GM18517 (cell line): ENCODE data around the gene SPHK2.

Source experiments
- ATAC-seq: cut with Tn5 transposase; IDR thresholded peaks from one replicate; pipeline ENCODE4 v1.9.1; 2021; ENCODE audit warnings: mild to moderate bottlenecking, moderate library complexity; ENCODE audit not compliant: unreplicated experiment

SPHK2 gene

DNA sequence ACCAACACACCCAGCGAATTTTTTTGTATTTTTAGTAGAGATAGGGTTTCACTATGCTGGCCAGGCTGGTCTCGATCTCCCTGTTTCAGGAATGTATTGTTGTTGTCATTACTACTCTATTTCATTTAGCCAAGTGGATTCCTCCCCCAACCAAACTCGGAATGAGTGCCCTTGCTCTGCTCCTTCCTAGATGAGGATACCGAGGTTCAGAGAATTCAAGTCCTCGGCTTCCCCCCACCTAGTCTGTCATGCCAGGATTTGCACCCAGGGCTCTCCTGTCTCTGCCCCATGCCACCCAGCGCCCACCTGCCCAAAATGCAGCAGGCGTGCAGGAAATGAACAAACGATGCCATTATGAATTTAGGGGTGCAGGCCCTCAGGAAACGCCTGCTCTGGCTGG is 16.3 kb upstream of the SPHK2 start:
- no peak for ATAC-seq

DNA sequence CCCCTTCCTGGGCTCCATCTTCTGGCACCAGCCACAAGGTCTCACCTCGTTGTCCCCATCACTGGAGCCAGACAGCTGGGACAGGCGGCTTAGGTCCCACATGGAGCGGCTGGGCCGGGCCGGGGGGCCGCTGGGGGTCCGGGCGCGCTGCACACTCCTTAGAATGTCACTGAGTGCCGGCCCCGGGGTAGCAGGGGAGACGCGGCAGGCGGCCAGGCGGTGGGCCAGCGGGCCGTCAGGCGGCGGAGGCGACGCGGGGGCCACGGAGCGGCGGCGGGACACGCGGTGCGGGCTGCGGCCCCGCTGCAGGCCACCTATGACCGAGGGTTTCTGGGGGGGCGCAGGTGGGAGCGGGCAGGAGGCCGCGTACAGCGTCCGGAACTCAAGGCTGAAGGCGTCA is 15.9 kb upstream of the SPHK2 start:
- no peak for ATAC-seq

DNA sequence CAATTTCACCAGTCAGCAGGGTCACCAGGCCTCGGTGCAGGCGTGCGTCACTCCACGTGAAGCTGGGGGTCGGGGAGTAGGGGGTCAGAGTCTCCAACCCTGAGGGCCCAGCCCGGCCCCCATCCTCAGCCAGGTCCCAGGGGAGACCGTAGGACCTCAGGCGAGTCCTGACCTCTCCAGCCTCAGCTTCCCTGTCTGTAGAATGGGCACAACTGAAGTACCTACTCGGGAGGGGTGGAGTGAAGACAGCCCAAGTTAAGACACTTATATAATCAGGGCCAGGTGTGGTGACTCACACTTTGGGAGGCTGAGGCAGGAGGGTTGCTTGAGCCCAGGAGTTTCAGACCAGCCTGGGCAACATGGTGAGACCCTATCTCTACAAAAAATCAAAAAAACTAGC is 15.5 kb upstream of the SPHK2 start:
- ATAC-seq = no peak

DNA sequence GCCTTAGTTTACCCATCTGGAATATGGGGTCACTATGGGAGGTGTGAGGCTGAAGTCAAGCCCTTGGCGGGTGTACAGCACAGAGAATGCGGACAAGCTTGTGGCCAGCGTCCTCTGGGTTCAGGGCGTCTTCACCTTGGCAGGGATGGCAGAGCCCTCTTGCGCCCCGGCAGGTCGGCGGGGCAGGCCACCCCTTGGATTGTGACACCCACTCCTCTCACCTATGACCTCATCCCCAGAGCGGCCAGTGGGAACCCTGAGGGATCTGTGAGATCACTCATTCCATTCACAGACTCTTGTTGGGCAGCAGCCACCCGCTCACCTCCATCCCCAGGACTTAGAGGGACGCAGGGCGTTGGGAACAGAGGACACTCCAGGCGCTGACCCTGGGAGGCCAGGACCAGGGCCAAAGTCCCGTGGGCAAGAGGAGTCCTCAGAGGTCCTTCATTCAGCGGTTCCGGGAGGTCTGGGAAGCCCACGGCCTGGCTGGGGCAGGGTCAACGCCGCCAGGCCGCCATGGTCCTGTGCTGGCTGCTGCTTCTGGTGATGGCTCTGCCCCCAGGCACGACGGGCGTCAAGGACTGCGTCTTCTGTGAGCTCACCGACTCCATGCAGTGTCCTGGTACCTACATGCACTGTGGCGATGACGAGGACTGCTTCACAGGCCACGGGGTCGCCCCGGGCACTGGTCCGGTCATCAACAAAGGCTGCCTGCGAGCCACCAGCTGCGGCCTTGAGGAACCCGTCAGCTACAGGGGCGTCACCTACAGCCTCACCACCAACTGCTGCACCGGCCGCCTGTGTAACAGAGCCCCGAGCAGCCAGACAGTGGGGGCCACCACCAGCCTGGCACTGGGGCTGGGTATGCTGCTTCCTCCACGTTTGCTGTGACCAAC is 12.6 kb upstream of the SPHK2 start, which contains the start of gene SPACA4:
TSS of gene SPACA4 (plus strand) at position 280 of the 896 bp plus-strand sequence. CDS start at position 517, 237 bp downstream.
- ATAC-seq = no peak

DNA sequence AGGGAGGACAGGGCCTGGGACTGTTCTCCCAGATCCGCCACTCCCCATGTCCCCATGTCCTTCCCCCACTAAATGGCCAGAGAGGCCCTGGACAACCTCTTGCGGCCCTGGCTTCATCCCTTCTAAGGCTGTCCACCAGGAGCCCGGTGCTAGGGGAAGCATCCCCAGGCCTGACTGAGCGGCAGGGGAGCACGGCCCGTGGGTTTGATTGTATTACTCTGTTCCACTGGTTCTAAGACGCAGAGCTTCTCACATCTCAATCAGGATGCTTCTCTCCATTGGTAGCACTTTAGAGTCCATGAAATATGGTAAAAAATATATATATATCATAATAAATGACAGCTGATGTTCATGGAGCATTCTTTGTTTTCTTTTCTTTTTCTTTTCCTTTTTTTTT is 11.9 kb upstream of the SPHK2 start:
- ATAC-seq = no peak

DNA sequence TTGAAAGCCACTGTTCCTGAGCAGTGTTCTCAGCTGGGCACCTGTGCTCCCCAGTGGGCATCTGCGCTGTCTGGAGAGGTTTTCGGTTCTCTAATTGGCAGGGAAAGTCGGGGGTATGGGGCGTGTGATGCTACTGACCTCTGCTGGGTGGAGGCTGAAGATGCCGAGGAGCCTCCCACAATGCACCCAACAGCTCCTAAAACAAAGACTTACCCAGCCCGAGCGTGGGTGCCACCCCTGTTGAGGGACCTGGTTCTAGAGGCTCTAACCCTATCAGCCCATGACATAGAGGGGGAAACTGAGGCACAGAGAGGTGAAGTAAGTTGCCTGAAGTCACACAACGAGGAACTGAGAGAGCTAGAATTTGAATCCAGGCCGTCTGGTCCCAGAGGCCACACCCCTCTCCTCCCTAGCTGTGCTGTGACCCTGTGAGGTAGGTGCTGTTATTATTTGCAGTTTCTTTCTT is 10.5 kb upstream of the SPHK2 start:
- no peak for ATAC-seq

DNA sequence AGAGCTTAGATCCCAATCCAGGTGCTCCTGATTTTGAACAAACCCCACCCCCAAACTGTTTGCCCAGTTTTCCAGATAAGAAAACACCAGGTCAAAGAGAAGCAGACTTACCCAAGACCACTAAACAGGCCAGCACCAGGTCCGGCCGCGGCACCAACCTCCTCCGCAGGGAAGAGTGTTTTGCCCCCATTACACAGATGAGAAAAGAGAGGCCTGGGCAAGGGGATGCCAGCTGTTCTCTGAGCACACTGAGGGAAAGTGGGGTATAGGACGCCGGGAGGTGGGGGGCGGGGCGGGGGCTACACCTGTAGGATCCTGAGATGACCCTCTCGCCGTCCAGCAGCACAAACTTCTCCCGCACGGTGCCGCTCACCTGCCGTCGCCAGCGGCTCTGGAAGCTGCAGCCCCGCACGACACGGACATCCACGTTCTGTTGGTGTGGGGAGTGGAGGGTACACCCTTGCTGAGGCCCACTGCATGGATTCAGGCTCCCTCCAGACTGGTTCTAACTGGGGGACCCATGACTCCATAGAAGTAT is 9.7 kb upstream of the SPHK2 start:
- no peak for ATAC-seq

DNA sequence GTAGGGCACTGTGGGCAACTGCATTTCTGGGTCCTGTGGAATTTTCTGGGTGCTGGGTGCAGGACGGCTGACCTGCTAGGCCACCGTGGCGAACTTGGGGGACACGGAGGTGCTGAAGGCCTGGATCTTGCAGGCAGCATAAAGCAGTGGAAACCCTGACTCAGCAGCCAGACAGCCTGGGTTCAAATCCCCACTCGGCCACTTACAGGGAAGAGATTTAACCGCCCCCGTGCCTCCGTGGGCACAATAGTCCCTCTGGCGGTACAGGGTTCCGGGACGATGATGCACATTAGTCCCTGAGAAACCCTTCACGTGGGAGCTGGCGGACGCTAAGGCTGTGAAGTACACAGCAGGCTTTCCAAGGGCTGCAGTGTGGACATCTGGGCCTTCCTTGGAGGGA is 7.4 kb upstream of the SPHK2 start:
- no peak for ATAC-seq

DNA sequence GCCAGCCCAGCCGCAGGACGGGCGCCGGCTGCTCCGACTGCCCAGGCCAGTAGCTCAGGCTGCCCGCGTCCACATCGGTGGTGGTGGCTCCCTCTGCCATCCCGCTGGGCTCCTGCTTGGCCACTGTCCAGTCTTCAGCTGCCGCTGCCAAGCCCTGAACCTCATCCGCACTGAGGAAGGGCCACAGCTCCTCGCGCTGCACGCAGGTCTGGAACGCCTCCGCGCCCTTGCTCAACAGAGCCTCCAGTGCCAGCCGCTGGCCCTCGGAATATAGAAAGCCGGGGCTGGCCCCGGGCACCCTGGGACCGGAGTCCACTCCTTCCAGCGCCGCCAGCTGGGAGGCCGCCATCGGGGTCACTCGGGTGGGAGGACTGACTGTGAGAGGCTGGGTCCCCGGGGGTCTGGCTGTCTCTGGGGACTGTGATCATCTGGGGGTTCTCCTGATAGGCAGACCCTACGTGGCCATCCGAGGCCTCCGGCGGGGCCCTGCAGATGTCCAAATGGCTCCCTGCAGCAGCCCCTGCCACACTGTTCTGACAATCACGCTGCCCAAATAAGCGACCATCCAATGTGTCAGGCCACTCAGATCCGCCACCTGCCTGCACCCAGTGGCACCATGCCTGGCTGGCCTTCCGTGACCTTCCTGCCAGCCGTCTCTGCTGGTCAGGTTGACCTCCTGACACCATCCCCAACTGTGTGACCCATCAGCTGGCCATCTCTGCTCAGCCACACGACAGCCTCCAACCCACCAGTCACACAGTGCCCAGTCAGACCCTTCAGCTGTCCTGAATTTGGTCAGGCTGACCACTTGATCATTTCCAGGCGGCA is 6.1 kb upstream of the SPHK2 start:
- ATAC-seq = no peak

DNA sequence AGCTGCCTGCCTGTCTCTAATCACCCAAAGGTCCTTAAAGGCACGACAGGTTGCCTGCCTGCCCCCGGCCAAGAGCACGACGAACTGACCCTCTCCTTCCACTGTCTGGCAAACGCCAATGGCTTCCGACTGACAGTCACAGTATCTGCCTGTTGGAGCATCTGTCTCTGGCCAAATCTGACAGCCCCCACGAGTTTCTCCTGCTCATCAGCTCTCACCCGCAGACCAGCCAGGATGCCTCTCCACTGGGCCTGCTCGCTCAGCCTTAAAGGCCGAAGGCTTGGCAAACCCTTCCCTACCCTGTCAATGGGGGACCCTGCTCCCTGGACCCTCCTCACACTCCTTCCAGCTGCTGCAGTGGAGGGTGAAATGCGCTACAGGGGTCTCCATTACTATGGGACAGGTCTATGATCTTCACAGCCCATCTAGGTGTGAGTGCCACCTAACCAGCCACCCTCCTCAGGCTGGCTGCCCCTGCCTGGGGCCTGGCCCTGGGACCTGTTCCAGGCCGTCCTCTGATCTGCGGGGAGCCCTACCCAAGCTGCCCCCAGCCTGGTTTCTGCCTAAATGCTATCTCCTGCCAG is 5.4 kb upstream of the SPHK2 start:
- no peak for ATAC-seq

DNA sequence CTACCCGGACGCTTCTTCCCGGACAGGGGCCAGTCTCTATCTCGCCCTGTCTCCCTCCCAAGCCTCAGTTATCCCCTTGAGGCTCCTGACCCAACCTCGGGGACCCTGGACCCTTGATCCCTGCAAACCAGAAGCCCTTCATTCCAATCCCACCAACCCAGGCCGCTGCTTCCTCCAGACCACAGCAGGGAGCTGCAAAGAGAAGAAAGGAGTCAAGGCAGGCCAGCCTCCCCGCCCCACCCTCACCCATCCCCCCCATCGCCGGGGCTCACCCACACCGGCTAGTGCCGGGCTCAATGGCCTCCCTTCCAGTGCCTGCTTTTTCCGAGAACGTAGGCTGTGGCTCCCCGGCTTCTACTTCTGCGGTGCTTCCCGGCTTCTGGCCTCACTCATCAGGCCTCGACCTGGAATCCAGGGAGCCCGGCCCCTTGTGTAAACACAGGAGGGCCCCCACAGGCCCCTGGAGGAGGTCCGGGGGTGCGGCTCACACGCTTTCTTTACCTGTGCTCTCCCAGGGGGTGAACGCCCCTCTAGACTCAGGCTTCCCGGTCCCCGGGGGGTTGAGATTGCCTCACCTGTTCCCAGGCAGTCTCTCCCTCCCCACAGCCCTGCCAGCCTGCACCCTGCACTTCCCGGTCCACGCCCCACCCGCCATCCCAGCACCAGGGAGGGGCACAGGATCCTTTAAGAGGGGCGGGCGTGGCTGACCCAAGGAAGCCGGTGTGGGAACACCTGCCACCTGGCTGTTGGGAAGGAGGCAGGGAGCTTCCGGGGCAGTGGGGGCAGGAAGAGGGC is 4.7 kb upstream of the SPHK2 start, which contains the start of gene FAM83E:
TSS of gene FAM83E (minus strand) at position 641 of the 795 bp plus-strand sequence. CDS start 1,704 bp downstream, outside the sequence.
- ATAC-seq = no peak

DNA sequence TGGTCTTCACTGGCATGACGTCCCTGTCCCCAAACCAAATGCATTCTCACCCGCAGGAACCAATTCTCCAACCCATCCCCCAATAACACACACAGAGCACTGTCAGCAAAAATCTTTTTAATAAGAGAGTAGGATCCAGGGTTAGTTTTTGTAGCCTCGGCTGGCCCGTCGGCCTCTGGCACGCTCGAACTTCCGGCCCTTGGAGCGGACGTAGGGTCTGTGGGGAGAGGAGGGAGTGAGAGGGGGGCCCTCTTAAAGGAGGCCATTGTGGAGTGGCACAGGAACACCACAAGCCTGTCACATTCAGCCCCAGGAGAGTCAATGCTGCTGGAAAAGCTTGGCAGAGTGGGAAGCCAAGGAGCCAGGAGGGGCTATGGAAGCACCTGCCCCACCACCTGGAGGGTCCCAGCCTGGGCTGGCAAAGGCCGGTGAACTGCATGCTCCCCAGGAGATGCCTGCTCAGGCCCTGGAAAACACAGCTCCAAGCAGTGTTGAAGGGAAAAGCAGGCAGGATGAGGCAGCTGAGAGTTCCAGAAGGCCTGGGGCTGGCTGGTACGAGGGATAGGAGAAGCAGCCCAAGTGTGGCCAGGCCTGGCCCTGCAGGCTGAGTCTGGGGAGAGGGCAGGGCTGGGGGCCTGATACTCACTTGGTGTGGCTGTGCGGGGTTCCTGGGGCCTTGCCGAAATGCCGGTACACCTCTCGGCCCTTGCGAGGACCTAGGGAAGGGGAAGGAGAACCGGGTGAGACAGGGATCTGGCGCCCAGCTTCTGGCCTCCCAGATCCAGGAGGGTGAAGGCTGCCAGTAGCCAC is 3.9 kb upstream of the SPHK2 start:
- ATAC-seq = no peak

DNA sequence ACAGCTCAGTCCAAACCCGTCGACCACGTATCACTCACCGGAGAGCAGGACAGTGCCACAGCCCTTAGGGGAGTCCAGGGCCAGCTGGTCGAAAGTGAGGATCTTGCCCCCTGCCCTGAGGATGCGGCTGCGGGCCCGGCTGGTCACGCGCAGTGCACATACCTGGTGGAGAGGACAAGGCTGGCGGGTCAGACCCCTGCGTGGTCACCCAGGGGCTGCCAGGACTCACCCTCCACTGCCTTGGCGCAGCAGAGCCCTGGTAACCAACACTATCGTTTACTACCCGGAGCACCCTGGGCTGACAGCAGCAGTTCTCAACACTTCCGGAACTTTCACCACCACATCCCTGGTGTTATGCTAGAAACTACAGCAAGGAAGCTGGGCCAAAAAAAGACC is 3.3 kb upstream of the SPHK2 start:
- ATAC-seq = no peak

DNA sequence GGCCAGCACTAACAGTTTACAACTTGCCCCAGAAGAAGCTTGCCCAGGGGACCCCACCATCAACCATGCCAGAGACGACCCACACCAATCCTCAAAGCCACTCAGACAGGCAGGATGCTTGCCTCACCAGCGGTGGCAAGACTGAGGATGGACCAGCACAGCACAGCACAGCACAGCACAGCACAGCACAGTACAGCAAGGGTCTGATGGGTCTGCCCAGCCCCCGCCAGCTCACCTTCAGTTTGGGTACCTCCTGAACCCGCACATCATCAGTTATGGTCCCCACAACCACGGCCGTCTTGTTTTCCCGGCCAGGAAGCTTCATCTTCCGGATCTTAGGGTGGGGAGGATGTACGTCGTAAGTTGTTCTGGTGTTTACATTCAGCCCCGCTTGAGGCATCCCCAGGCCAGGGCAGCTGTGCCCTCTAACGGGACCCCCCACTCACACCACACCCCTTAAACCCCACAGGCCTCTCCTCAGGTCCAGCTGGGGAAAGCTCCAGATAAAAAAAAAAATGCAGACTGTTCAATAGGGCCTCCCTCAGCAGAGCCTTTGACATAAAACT is 2.7 kb upstream of the SPHK2 start:
- no peak for ATAC-seq

DNA sequence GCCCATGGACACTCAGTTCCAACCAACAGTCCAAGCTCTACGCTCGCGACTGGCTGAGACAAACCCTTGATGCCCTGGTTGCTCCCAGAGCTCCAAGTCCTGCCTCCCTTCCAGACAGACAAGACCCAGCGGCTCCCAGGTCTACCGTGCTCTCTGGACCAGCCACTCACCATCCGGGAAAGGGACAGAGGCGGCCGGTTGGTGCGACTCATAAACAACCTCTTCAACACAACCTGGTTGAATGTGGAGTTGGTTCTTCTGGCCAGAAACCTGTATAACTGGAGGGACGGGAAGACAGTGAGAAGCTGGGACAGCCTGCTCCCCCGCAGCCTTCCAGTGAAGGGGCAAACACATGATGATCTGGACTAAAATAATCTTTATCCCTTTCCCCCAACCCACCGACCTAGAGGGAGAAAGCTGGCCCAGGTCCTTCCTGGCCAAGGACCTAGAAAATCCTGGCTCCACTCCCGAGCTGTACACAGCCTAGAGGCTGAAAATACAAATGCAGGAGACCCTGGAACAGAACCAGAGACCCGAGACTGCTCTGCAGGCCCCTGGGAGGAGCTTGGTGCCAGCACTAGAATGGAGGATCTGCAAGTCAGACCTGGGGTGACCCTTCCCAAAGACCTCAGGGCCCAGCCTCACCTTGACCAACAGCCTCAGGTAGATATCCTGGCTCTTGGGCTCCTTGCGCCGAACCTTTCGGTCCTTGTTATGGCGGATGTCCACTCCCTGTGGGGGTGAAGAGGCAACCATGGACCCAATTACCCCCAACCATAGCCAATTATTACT is 2.0 kb upstream of the SPHK2 start:
- no peak for ATAC-seq

DNA sequence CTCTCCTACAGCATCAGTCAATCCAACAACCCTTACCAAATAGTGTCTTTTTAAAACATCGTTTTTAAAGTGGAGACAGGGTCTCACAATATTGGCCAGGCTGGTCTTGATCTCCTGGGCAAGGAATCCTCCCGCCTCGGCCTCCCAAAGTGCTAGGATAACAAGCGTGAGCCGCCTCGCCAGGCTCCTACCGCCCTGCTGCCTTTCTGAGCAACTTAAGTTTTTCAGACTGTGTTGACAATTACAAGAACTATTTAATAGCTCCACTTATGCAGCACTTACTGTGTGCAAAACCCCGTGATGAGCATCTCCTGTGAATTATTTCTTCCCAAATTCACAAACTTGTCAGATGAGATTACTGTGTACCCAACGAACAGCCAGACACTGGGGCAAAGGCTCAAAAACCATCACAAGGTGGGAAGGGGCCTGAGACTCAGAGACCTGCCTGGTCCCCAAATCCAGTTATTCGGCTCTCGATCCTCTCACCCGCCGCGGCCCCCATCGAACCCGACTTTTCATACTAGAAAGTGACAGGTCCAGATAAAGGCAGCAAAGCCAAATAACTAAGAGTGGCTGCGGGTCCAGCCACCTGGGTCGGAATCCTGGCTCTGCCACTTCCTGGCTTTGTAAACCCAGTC is 909 bp upstream of the SPHK2 start:
- ATAC-seq = no peak

DNA sequence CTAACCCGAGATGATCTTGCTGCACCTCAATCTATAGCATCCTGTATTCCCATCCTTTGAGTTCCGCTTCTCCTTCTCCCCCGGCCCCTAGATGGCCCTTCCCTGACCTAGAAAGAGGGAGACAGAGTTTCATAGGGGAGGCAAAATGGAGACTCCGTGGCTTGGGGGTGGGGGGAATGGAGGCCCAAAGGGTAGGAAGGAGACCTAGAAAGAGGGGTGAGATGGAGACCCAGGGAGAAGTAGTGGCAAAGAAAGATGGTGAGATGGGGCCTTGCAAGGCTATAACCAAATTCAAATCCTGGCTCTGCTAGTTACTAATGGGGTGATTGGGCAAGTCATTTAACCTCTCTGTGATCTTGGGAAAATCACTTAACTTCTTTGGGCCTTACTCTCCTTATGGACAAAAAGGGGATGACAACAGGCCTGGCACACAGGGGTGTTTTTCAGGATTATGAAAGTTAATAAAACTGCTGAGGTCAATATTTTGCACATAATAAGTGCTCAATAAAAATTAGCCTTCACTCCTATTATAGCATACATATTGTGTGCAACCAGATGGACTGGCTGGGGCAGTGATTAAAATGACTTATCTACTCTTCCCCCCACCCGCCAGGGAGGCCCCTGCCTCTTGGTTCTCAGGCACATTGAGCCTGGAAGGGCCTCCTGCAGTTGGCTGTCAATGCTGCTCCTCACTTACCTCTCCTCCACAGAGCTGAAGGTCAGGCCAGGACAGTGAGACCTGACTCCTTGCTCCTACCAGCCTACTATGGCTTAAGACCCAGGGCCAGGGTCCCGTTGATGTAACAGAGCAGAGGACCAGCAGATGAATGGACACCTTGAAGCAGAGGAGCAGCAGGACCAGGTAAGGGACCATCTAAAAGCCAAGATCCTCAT is 633 bp downstream of the SPHK2 start:
- no peak for ATAC-seq
